Measurements from ENCODE around the gene CACNA1S.

Gene CACNA1S

GRCh38 chr1:201100169-201100930 lies 11.9 kb downstream of the CACNA1S start:
- Histone ChIP-seq H3K27me3 (ENCODE audit: control insufficient read depth in 3 of 3, insufficient read depth in 3 of 3, low read depth in 1 of 3, low read length in 3 of 3) (no peaks in the 10 kb centered on the region), H2BK5ac (ENCODE audit: low read length) (no peak overlapping the region), H2AFZ (ENCODE audit: low read length) (peak overlapping the region; percentile 41), H3K18ac (ENCODE audit: low read length) (no peak overlapping the region), H2BK120ac (ENCODE audit: low read depth, low read length) (no peak overlapping the region), H3K4me1 (ENCODE audit: control insufficient read depth in 2 of 2, insufficient read depth in 1 of 2, low read depth in 1 of 2, low read length in 2 of 2) (peaks cover 24 to 43% of the 10 kb centered on the region in 2 donors), H3K4me2 (ENCODE audit: insufficient read depth, low read length, poor library complexity, severe bottlenecking) (no peak overlapping the region), H4K91ac (ENCODE audit: low read depth, low read length, poor library complexity) (no peak overlapping the region), H2AK5ac (ENCODE audit: low read depth, low read length) (no peak overlapping the region), H3K14ac (ENCODE audit: low read length) (no peak overlapping the region), H4K8ac (ENCODE audit: low read depth, low read length) (no peak overlapping the region), H3K23ac (ENCODE audit: low read depth, low read length, poor library complexity) (no peak overlapping the region), H2BK15ac (ENCODE audit: low read length) (no peak overlapping the region), H3K79me1 (ENCODE audit: low read depth, low read length) (no peaks in the 10 kb centered on the region), H2BK12ac (ENCODE audit: low read length) (no peak overlapping the region), H3K4me3 (ENCODE audit: low read length in 2 of 2) (no peak overlapping the region), H3K36me3 (replicated peaks in 1 of 2; ENCODE audit: control insufficient read depth in 2 of 2, insufficient read depth in 2 of 2, low read length in 2 of 2) (no peaks in the 10 kb centered on the region), H3K27ac (replicated peaks; ENCODE audit: low read length) (no peak overlapping the region), H3K4ac (ENCODE audit: low read length) (no peak overlapping the region), H3K9ac (ENCODE audit: low read depth, low read length, poor library complexity) (no peak overlapping the region), H3K9me3 (replicated peaks in 1 of 2; ENCODE audit: control insufficient read depth in 2 of 2, insufficient read depth in 1 of 2, low read depth in 1 of 2, low read length in 2 of 2) (no peaks in the 10 kb centered on the region)
- no peak for DNase-seq (ENCODE audit: low spot score)
- WGBS, 2 donors (ENCODE audit: extremely low coverage in 2 of 2, insufficient read length in 2 of 2, insufficient replicate concordance in 1 of 2): no CpG with 5 or more reads among the region's 12 CpGs

- WGBS, 2 donors (ENCODE audit: extremely low coverage in 2 of 2, insufficient read length in 2 of 2, insufficient replicate concordance in 1 of 2): no CpG with 5 or more reads among the region's 5 CpGs
- peak overlapping the region; percentile 41 for H2AFZ ChIP-seq (ENCODE audit: low read length)
- no peaks in the 10 kb centered on the region for H3K36me3 ChIP-seq (replicated peaks in 1 of 2; ENCODE audit: control insufficient read depth in 2 of 2, insufficient read depth in 2 of 2, low read length in 2 of 2)
- H3K27me3 ChIP-seq (ENCODE audit: control insufficient read depth in 3 of 3, insufficient read depth in 3 of 3, low read depth in 1 of 3, low read length in 3 of 3): no peaks in the 10 kb centered on the region
- H4K8ac ChIP-seq (ENCODE audit: low read depth, low read length): no peak overlapping the region
- no peak for DNase-seq (ENCODE audit: low spot score)
- no peak overlapping the region for H3K4ac ChIP-seq (ENCODE audit: low read length)
- H3K9ac ChIP-seq (ENCODE audit: low read depth, low read length, poor library complexity): no peak overlapping the region
- H3K4me1 ChIP-seq (ENCODE audit: control insufficient read depth in 2 of 2, insufficient read depth in 1 of 2, low read depth in 1 of 2, low read length in 2 of 2): peaks cover 24 to 43% of the 10 kb centered on the region in 2 donors
- H3K79me1 ChIP-seq (ENCODE audit: low read depth, low read length): no peaks in the 10 kb centered on the region
- H4K91ac ChIP-seq (ENCODE audit: low read depth, low read length, poor library complexity): no peak overlapping the region
- H2BK15ac ChIP-seq (ENCODE audit: low read length): peak overlapping the region; percentile 61
- no peak overlapping the region for H3K14ac ChIP-seq (ENCODE audit: low read length)
- H3K27ac ChIP-seq (replicated peaks; ENCODE audit: low read length): no peak overlapping the region
- H2AK5ac ChIP-seq (ENCODE audit: low read depth, low read length): peak overlapping the region; percentile 73
- H3K18ac ChIP-seq (ENCODE audit: low read length): peak overlapping the region; percentile 62
- no peak overlapping the region for H3K4me3 ChIP-seq (ENCODE audit: low read length in 2 of 2)
- no peak overlapping the region for H3K23ac ChIP-seq (ENCODE audit: low read depth, low read length, poor library complexity)
- H2BK5ac ChIP-seq (ENCODE audit: low read length): peak overlapping the region; percentile 59
- no peak overlapping the region for H2BK120ac ChIP-seq (ENCODE audit: low read depth, low read length)
- no peak overlapping the region for H2BK12ac ChIP-seq (ENCODE audit: low read length)
- no peak overlapping the region for H3K4me2 ChIP-seq (ENCODE audit: insufficient read depth, low read length, poor library complexity, severe bottlenecking)
- H3K9me3 ChIP-seq (replicated peaks in 1 of 2; ENCODE audit: control insufficient read depth in 2 of 2, insufficient read depth in 1 of 2, low read depth in 1 of 2, low read length in 2 of 2): no peaks in the 10 kb centered on the region
Measured at GRCh38 chr1:201098992-201099677, 13.1 kb downstream of the CACNA1S start.

GRCh38 chr1:201096977-201097856 lies 15.0 kb downstream of the CACNA1S start:
- Histone ChIP-seq H3K4me1 (ENCODE audit: control insufficient read depth in 2 of 2, insufficient read depth in 1 of 2, low read depth in 1 of 2, low read length in 2 of 2) (peaks cover 22 to 43% of the 10 kb centered on the region in 2 donors), H3K4ac (ENCODE audit: low read length) (no peak overlapping the region), H3K4me2 (ENCODE audit: insufficient read depth, low read length, poor library complexity, severe bottlenecking) (no peak overlapping the region), H2BK5ac (ENCODE audit: low read length) (no peak overlapping the region), H3K27ac (replicated peaks; ENCODE audit: low read length) (no peak overlapping the region), H3K36me3 (replicated peaks in 1 of 2; ENCODE audit: control insufficient read depth in 2 of 2, insufficient read depth in 2 of 2, low read length in 2 of 2) (no peaks in the 10 kb centered on the region), H3K9ac (ENCODE audit: low read depth, low read length, poor library complexity) (no peak overlapping the region), H3K27me3 (ENCODE audit: control insufficient read depth in 3 of 3, insufficient read depth in 3 of 3, low read depth in 1 of 3, low read length in 3 of 3) (no peaks in the 10 kb centered on the region), H4K91ac (ENCODE audit: low read depth, low read length, poor library complexity) (no peak overlapping the region), H3K14ac (ENCODE audit: low read length) (no peak overlapping the region), H4K8ac (ENCODE audit: low read depth, low read length) (peak overlapping the region; percentile 7), H2AFZ (ENCODE audit: low read length) (peak overlapping the region; percentile 47), H2BK120ac (ENCODE audit: low read depth, low read length) (no peak overlapping the region), H2BK12ac (ENCODE audit: low read length) (no peak overlapping the region), H2BK15ac (ENCODE audit: low read length) (no peak overlapping the region), H3K79me1 (ENCODE audit: low read depth, low read length) (no peaks in the 10 kb centered on the region), H3K9me3 (replicated peaks in 1 of 2; ENCODE audit: control insufficient read depth in 2 of 2, insufficient read depth in 1 of 2, low read depth in 1 of 2, low read length in 2 of 2) (no peaks in the 10 kb centered on the region), H3K23ac (ENCODE audit: low read depth, low read length, poor library complexity) (no peak overlapping the region), H3K4me3 (ENCODE audit: low read length in 2 of 2) (no peak overlapping the region), H3K18ac (ENCODE audit: low read length) (peak overlapping the region; percentile 11), H2AK5ac (ENCODE audit: low read depth, low read length) (no peak overlapping the region)
- no CpG with 5 or more reads among the region's 17 CpGs for WGBS, 2 donors (ENCODE audit: extremely low coverage in 2 of 2, insufficient read length in 2 of 2, insufficient replicate concordance in 1 of 2)
- no peak for DNase-seq (ENCODE audit: low spot score)

Data from neuronal stem cell (in vitro differentiated cells).